ENCODE data around the gene MMP23B.
A peak's percentile ranks its signal among the peaks of the same experiment; 100 is the strongest.
"Not testable (repeated sequence)": the region's sequence is repeated elsewhere in the genome, so short reads cannot be mapped to it uniquely, and the experiment has no call there.

The MMP23B gene

GRCh38 chr1:1636621-1637478 lies 4.9 kb downstream of the MMP23B start:
- DNase-seq, result not testable (repeated sequence)

DNA sequence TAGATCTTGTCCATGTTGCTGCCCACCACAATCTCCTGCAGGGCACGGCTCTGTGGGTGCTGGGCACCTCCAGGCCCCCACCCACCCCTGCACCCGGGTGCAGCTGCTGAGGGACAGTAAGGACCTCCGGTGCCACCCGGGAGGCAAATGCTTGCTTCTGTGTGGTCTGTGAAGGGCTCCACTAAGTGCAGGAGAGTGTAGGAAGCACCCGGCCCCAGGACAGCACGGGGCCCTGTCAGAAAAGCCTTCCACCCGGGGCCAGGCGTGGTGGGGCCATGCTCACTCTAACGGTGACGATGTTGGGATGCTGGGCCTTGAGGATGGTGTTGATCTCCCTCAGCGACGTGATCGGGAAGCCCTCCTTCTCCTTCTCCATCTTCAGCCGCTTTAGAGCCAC lies 5.5 kb downstream of the MMP23B start:
- DNase-seq, result not testable (repeated sequence)

- not testable (repeated sequence) for DNase-seq
These were observed 6.6 kb downstream of the MMP23B start for GRCh38 chr1:1638528-1638927.

DNA sequence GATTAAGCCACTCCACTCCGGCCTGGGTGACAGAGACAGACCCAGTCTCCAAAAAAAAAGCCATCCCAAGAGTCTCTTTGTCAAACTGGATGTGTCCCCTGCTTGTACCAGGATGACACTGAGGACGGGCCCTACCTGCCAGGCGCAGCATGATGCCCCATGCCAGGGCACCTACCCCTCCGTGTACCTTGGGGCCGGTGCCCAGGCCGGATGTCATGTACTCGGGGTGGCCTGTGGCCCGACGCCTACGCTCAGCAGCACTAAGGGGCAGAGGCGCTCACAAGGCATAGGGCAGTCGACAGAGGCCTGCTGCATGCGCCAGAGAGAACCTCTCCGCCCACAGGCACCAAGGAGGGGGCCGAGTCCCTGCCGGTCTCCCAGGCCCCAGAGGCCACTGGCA lies 7.4 kb downstream of the MMP23B start:
- not testable (repeated sequence) for DNase-seq

DNA sequence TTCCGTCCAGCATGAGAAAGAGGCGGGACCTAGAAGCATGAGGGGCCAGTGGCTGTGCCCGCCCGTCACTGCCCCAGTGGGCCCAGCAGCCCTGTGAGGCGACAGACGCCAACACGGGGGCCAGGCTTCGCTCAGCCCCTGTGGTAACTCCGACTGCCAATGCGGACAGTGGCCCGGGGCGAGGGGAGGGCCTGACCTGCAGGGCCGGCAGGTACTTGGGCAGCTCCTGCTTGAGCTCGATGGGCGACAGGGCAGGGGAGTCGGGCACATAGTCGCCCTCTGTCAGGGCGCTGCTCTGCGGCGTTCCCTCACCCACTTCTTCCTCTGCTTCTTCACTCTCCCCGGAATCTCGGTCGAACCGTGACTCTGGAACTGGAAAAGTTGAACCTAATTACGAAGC lies 8.1 kb downstream of the MMP23B start:
- DNase-seq, result not testable (repeated sequence)

DNA sequence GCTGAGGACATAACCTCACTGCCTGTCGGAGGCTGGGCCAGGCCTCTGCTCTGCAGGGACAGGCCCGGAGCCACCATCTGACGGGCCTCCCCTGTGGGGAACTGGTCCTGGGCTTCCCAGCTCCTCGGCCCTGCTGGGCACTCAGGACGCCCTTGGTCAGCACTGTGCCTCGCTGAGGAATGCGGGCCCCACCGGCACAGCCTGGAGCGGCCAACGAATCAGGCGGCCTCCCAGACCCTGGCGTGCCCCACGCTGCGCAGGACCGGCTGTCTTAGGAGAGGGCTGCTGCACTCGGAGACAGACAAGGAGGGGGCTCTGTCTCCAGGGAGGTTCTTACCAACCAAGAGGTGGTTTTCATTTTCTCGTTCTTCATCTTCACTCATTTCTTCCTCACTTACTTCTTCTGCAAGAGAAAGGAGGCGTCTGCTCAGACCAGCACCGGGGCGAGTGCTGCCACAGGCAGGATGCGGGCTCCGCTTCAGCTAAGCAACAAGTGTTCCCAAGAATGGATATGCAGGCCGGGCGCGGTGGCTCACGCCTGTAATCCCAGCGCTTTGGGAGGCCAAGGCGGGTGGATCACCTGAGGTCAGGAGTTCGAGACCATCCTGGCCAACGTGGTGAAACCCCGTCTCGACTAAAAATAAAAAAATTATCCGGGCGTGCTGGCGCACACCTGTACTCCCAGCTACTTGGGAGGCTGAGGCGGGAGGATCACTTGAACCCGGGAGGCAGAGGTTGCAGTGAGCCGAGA lies 8.9 kb downstream of the MMP23B start:
- DNase-seq, result not testable (repeated sequence)

- DNase-seq, result not testable (repeated sequence)
These were observed 14.4 kb downstream of the MMP23B start for GRCh38 chr1:1646326-1646725.

- not testable (repeated sequence) for DNase-seq
These were observed 15.7 kb downstream of the MMP23B start for GRCh38 chr1:1647567-1648241.

DNA sequence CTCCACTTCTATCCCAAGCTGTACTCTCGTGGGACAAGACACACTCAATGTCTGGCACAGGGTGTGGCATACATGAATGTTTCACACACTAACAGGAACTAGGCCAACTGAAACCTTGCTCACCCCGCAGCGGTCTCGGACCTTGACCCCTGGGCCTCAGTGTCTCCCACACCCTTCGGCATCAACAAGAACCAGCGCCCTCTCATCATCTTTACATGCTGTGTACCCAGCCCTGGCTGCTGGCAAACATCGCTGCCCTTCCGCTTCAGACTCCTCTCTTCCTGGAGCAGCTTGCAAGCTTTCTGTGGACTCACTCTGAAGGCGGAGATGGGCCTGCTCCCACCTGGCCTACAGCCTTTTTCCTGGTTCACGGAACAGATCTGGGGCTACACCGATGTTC lies 16.3 kb downstream of the MMP23B start:
- DNase-seq, result not testable (repeated sequence)

GRCh38 chr1:1658583-1659549 lies 26.9 kb downstream of the MMP23B start, which contains the start of gene CDK11B:
TSS of gene CDK11B (minus strand) at chr1:1659004. CDS start at chr1:1657485, 1,519 bp downstream.
- DNase-seq, result peak; percentile 100

GRCh38 chr1:1662392-1662791 lies 30.4 kb downstream of the MMP23B start:
- DNase-seq, result not testable (repeated sequence)

- DNase-seq, result not testable (repeated sequence)
These were observed 31.0 kb downstream of the MMP23B start for GRCh38 chr1:1662830-1663560.

DNA sequence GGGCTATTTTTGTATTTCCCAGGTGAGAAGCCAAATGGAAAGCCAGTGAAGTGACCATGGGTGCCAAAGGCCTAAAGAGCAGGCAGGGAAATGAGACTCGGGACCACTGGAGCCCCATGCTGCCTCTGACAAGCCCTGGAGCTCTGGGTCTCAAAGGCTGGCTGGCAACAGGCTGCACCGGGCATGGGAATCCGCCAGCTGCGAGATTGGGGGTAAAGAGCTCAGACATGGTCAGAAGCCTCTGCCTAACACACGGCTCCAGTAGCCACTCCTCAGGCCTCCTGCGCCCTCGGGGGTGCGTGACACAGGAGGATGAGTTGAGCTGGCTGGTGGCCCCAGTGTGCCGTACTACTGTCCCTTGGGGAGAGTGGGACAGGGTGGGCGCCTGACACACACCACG lies 32.3 kb downstream of the MMP23B start:
- not testable (repeated sequence) for DNase-seq

DNA sequence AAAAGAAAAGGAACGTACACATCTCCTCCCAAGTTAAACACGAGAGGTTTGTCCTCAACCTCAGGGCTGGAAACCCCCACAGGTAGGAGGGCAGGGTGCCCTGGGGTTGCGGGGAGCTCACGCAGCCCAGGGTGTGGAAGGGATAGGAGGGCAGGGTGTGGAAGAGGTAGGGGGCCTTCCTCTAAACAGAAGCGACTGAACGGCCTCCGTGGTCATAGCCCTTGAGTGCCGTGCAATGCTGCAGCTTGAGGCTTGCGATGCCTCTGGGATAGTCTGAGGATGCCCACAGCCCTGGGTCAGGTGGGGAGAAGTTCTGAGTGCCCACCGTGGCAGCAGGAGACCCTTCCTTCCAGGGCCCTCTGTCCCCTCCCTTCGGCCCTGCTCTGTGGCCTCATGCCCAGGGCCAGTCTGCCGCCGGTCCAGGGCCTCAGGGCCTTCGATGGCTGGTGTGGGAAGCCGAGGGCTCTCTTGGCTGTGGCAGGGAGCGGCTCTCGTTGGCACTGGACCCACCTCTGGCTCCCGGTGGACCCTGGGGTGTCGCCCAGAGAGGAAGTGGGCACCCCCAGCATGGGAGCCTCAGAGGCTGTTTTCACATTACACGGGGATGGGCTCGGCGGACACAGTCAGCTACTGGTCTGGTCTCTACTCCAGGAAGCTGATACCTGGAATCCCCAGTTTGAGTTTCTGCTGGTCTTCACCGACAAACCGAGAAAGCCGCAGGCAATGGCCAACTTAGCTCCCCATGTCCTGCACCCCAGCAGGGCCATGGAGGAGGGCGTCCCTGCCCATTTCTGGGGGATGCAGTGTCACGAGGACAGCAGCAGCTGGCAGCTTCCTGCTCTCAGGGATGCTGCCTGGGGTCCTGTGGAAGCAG lies 33.2 kb downstream of the MMP23B start:
- DNase-seq, result no peak

GRCh38 chr1:1665815-1666251 lies 33.9 kb downstream of the MMP23B start:
- DNase-seq, result peak; percentile 35

GRCh38 chr1:1666526-1666925 lies 34.6 kb downstream of the MMP23B start:
- DNase-seq, result no peak

DNA sequence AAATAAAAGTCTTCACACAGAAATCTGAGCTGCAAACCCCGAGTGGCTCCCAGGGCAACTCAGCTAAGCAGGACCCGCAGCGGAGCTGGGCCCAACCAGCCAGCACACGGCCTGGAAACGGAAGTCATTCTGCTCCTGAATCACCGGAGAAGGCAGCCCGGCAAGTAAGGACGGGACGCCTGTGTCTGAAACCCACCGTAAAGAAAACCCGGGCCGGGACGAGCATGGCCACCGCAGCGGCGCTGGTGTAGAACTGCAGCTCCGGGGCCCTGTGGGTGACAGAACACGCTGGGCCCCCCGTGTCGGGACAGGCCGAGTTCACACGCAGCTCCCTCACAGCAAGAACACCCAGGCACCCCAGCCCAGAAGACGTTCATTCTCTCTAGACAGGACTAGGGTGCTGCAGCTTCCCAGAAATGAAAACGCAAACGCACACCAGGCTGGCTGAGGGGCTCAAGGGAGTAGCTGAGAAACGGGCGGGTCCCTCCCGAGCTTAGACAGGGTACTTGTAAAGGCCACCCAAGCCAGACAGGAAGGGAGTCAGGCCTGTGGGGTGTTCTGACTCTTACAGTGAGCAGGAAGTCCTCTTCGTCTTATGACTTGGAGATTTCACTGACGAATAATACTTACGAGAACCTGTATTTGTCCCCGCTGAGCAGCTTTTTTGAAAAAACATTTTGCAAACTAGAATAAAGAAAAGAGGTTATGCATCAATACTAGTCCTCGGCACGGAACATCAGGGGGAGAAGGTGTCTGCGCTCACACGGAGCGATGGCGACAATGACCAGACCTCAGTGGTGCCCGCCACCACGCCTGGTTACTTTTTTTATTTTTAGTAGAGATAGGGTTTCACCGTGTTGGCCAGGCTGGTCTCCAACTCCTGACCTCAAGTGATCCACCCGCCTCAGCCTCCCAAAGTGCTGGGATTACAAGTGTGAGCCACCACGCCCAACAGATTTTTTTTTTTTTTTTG lies 37.8 kb downstream of the MMP23B start:
- DNase-seq, result no peak

DNA sequence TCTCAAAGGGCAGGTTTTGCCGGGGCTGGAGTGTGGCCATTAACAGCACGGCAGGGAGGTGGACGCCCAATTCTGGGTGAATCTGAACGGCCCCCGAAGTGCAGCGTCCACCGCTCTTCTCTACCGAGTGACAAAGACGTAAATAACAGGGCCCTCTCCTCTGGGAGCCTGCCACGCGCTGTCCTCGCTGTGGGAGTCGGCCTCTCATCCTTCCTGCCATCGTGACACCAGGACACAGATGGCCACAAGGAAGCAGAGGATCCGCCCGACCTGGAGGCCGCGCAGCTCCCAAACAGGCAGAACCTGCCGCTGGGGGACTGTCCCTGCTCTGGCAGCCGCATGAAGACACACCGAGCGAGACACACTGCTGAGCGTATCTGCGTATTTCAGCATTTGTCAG lies 38.9 kb downstream of the MMP23B start:
- DNase-seq, result no peak

Measured in activated naive CD4-positive, alpha-beta T cell treated with Interleukin-2 at 50 U/mL for 16 hours (primary cell).